Measurements from ENCODE around the gene MAP1LC3B2.

MAP1LC3B2 gene

DNA sequence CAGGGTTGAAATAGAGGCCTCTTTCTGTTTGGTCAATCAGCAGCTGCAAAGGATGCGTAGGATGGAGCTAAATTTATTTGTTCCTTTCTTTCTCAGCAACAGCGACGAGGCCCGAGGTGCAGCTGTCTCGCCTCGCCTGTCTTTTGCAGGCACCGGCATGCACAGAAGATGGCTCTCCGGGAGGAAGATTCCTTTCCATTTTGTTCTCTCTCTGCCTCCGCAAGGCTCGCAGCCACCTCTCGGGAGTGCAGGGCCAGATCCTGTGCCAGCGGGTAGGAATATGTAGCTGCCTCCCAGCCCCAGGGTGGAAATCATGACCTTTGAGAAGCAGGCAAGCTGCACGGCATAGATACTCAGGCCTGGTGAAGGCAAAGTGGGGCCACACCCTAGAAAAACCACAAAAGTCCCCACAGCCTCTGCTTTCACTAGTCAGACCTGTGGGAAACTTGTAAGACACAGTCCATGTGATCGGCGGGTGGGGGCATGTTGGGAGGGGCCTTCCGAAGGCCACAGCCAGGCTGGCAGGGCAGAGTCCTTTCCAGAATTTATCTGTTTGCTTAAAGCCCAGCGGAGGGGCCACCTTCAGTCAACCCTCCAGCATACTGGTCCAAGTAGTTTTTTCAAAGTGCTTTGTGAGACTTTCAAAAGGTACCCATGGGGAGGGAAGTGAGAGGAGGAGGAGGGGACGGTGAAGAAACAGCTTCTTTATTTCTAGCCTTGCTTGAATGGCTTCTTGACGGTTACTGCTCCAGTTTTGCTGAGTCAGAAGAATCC lies at the start of gene MAP1LC3B2:
MAP1LC3B2 (plus strand) TSS at position 220 of the 774 bp plus-strand sequence. CDS start 16,562 bp downstream, outside the sequence.
- no peak for DNase-seq

DNA sequence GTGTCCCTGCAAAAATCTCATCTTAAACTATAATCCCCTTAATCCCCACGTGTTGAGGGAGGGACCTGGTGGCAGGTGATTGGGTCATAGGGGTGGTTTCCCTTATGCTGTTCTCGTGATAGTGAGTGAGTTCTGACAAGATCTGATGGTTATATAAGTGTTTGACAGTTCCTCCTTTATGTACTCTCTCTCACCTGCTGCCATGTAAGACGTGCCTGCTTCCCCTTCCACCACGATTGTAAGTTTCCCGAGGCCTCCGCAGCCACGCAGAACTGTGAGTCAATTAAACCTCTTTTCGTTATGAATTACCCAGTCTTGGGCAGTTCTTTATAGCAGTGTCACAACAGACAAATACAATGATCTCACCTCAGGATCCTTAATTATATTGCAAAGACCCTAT lies 45.2 kb upstream of the MAP1LC3B2 start:
- DNase-seq, result no peak

DNA sequence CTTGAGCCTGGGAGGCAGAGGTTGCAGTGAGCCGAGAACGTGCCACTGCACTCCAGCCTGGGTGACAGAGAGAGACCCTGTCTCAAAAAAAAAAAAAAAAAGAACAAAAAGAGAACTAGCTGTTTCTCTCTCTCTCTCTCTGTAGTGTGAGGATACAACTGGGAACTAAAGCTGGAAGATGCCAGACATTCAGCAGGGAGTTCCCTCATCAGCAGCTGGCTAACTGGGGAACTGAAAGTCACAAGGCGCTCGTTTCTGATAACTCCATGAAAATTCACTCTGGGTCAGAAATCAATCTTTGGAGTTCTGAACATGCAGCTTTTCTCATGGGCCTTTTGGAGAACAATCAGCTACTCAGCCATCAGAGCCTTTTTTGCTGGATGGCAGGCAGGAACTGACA lies 43.5 kb upstream of the MAP1LC3B2 start:
- no peak for DNase-seq

DNA sequence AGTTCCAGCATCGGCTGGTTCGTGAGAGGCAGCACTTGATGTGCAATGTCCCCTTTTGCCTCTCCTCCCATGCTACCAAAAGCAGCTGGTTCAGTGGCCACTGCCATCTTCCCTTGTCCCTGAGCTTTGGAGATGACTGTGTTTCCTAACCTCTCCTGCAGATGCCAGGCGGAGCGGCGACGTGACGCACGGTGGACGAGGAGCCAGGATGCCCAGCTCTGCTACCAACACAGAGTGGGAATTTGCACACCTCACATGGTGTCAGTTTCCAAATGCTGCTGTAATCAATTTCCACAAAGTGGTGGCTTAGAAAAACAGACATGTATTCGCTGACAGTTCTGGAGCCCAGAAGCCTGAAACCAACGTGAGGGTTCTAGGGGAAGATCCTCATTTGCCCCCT lies 42.5 kb upstream of the MAP1LC3B2 start:
- DNase-seq, result no peak

DNA sequence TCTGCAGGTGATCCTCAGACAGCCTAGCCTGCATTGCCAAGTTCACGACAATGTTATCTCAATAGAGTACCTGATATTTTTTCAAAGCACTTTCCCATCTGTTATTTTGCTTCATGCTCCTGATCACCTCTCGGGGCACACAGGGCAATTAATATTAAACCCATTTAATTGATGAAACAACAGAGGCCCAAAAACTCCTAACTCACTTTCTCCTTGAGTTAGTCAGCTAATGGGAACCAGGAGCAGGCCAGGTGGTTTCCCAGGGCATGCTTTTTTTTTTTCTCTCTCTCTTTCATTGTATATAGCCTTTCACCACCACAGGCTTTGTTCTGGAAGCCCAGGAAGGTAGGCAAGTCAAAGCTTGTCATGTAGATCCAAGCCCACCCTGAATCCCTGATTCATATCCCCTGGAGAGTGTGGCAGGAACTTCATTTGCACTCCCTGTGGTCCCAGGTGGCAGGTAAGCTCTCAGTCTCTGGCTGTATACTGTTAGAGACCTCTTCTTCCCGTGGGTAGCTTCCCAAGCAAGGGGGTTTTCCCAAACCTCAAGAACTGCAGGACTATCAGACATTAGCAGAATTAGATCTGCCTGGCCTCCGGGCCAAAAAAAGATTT lies 41.6 kb upstream of the MAP1LC3B2 start:
- DNase-seq, result no peak

DNA sequence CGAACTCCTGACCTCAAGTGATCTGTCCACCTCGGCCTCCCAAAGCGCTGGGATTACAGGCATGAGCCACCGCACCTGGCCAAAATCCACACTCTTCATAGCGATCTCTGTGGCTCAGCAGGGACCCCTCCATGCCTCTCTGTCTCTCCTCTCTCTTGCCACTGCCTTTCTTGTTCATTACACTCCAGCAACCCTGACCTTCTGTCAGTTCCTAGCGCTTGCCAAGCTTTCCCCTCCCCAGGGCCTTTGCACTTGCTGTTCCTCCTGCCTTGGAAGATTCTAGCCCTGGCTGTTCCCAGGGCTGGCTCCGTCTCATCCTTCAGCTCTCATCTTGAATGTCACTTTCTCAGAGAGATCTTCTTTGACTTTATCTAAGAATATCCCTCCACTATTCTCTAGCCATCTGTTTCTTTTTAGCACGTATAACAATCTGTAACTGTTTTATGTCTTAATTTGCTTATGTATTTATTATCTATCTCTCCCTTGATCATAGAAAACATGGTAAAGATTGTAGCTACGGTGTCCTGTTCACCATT lies 38.9 kb upstream of the MAP1LC3B2 start:
- no peak for DNase-seq

DNA sequence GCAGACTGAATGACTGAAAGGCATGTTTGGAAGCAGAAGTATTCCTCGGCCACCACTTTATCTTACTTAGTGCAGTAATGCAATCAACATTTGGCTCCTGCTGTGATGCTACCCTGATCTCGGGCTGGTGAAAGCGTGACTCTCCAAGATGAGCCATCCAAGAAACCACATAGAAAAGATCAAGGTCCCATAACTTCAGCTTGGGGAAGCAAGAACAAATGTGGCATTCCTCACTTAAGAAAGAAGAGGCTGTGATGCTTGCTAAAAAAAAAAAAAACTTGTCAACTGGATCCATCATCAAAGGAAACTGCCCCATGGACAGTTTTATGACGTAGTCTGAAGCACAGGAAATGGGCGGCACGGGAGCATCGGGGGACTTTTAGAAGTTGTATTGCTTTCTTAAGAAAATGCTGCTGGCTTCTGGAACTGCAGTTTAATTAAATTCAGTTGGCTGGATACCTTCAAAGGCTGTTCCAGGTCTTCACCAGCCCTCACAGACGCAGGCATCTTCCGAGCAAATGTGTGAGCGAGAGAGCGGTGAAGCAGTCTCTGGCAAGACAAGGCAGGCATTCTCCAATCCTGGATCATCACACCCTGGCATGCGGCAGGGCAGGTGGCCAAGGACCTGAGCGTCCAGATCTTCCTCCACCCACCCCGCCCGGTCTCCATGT lies 38.2 kb upstream of the MAP1LC3B2 start:
- DNase-seq, result no peak

DNA sequence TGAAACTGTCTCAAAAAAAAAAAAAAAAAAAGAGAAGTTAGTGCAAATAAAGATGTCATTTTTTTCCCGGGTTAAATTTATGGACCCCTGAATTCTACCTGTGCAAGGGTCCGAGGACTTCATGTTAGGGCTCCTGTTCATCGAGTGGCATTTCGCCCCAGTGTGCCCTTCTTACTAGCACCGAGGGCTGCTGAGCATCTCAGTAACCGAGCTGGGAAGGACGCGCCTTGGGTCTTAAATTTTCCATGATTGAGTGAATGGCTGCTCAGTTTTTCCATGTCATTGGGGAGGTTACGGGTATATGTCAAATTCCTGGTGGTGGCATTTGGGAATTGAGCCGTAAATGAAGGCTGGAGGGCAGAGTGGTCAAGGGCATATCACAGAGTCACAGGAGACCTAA lies 34.9 kb upstream of the MAP1LC3B2 start:
- no peak for DNase-seq

DNA sequence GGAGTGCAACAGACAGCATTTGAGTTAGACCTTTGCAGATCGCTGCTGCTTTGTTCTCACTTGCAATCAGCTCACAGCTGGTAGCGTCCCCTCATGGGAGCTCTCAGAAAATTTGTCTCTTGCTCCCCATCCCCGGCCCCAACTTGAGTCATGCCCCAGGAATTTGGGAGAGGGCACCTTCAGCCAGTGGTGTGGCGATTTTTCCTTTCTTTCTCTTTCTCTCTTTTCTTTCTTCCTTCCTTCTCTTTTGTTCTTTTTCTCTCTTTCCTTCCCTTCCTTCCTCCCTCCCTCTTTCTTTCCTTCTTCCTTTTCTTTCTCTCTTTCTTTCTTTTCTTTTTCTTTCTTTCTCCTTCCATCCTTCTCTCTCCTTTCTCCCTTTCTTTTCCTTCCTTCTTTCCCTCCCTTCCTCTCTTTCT lies 34.2 kb upstream of the MAP1LC3B2 start:
- DNase-seq, result no peak

DNA sequence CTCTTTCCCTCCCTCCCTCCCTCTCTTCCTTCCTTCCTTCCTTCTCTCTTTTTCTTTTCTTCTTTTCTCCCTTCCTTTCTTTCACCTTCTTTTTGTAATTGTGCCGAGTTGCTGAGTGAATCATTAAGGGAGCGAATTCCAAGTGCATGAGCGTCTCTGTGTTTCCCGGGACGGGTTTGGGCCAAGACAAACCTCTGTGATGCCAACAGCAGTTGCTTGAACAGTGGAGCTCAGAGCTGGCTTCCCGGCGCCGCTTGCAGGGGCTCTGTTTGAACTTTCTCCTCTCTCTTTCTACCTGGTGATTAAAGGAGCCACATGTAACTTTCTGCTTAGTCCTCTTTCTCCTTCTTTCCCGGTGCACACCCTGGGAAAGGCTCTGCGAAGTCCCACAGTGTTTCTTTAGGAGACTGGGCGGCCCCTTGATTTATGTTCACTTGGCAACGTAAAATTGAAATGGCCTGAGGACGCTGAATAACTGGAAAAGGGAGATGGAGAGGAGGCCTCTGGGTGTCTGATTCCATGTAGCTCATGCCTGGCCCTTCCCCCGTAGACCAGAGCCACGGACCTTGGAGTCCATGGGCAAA lies 33.7 kb upstream of the MAP1LC3B2 start:
- DNase-seq, result no peak

DNA sequence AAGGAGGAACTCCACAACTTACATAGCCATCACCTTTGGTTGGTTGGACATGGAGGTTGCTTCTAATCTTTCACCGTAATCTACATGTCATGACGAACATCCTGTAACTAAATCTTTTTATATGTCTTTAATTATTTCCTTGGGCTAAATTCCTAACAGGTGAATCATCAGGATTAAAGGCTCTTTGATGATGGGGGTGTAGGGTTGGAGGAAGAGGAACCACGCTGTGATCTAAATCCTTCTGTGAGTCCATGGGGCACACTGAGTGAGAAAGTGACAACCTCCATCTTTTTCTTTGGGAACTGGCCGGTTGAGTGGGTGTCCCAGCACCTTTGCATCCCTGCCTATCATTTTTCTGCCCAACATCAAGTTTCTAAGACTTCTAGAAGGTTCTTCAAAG lies 31.1 kb upstream of the MAP1LC3B2 start:
- DNase-seq, result peak; percentile 10

DNA sequence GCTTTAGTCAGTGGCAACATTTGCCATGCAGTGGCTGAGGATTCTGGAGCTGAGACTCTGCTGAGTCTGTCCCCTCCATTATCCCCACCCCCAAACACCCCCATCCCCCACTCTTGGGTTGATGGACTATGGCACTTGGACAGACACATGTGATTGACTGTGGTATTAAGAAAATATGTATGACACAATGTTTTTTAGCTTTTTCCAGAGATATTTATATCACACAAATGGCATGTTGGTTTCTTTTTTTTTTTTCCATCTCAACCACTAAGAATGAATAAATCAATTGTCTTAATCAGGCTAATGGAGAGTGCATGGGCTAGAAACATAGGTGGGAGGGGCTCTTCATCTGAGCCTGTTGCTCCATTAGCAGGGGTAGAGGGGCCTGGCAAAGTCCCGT lies 30.7 kb upstream of the MAP1LC3B2 start:
- DNase-seq, result no peak

DNA sequence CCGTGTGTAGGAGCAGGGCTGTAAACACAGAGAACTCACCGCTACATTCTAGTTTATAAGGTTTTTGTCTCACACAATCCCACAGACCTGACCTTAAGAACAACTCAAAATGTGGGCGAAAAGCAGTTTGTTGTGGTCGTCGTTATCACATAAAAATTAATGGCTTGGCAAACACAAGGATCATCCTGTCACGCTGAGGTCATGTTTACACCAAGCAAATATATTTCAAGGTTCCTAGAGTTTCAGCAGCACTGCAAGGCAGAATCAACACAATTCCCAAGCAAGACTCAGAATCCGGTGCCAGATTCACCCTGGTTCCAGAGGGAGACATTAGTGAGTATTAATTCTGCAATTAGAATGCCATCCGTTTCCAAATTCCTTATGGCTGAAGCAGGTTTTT lies 30.1 kb upstream of the MAP1LC3B2 start:
- DNase-seq, result peak; percentile 17

DNA sequence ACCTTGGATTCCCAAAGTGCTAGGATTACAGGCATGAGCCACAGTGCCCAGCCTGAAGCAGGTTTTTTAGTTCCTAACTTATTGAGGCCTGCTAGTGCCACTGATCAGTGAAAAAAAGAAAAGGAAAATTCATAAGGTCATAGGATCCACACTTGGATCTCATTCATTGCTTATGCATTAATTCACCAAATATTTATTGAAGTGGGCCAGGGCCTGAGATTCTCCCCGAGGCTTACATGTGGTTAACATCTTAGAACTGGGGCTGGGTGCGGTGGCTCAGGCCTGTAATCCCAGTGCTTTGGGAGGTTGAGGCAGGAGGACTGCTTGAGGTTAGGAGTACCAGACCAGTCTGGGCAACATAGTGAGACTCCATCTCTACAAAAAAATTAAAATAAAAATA lies 29.5 kb upstream of the MAP1LC3B2 start:
- DNase-seq, result no peak

DNA sequence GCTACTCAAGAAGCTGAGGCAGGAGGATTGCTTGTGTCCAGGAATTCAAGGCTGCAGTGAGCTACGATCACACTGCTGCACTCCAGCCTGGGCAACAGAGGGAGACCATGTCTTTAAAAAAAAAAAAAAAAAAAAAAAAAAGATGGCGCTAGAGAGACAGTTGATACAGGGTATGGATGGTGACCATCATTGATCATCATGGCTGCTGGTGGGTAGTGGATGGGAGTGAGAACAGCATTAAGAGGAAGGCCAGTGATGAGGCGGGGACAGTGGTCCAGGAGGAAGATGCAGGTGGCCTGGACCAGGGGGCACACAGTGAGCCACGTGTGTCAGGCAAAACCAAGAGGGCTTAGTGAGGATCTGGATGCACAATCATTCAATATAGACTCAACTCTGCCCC lies 26.8 kb upstream of the MAP1LC3B2 start:
- DNase-seq, result no peak

DNA sequence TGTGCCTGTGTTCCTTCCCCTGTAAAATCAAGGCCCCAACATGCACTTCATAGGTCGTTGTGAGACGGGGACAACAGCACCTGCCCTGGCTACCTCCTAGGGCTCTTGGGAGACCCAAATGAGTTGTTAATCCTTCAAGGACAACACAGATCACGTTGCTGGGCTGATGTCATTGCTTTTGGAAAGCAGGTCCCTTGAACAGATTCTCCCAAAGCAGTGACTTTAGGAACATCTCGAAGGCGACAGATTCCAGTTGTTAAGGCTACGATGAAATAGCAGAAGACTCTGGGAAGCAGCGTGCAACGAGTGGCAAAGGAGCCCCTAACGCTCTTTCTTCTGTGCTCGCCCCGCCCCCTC lies 26.2 kb upstream of the MAP1LC3B2 start:
- no peak for DNase-seq

DNA sequence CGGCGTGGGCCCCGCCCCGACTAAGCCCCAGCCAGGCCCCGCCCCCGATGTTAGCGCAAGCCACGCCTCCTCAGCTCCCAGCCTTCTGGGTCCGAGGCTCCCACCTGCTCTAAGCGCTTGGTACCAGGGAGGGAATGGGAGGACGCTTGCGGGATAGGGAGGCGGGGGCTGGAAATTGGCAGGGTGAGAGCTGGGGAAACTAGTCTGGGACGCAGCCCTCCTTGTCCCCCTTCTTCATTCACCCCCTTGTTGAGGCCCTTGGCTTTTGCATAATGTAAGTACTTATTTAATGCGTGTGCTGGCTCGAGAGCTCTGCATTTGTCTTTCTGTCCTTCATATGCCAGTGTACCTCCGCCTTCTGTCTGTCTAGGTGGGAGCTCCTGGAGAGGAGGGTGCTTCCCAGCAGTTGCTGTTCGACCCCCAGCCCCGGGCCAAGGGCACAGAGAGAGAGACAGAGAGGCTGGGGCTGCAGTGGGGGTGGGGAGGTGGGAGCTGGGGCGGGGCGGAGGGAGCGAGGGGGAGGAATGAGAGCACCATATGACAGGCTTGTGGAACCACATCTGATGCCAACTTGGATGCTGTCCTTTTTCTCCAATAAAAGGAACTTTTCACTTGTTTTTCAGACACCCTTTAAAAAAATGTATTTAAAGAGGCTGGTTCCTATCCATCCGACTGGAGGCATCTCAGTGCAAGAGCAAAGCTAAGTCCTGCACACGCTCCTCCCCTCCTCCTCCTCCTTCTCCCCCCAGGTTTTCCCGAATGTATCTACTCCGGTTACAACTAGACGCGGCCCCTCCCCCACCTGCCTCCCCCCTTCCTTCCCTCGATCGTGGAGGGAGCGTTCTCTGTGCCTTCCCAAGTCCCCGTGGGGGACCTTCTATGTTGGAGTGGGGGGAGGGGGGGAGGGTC lies 25.6 kb upstream of the MAP1LC3B2 start:
- DNase-seq, result peak; percentile 83

DNA sequence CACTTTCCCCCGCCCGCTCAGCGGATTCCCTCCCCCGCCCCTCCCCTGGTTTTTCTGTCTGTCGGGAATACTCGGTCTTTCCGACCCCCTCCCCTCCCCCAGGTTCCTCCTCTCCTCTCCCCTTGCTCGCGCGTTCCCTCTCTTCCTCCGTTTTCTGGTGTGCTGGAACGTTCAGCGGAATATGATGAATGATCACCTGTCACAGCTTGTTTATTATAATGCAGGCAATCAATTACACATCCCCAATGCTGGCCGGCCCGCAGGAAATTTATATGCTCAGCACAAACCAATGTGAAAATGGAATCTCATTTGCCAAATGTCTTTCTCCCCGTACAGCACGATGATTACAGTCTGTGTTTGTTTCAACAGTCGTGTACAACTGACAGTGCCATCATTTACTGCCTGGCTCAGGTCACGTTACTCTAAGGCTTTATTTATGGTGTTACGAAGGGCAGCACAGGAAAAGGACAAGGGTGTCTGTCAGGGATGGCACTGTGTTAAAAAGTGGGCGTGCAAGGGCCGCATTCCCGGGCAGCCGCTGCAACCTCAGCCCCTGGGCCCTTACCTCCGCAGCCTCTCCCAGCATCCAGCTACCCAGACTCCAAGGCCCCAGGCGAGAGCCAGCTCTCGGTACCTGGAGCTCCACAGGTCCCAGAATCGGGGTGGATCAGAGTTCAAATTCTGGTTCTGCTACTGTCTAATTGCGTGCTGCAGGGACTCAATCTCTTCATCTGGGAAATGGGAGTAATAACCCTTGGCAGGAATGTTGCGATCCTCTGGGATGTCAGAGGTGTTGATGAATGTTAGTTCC lies 24.7 kb upstream of the MAP1LC3B2 start:
- peak; percentile 72 for DNase-seq

DNA sequence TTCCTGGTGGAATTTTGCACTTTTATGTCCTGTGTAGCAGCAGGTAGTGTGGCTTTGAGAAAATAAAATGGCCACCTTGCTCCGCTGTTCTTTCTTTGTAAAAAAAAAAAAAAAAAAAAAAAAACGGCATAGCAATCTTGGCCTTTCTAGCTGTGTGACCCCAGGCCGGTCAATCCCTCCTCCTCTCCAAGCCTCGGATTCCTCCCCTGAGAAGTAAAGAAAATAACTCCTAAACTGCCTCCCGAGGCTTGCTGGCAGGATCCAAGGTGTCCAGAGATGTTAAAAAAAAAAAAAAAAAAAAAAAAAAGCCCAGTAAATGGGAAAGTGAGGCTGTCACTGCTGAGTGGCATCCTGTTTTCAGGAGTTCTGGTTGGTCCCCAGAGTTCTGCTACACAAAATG lies 23.9 kb upstream of the MAP1LC3B2 start:
- DNase-seq, result no peak

DNA sequence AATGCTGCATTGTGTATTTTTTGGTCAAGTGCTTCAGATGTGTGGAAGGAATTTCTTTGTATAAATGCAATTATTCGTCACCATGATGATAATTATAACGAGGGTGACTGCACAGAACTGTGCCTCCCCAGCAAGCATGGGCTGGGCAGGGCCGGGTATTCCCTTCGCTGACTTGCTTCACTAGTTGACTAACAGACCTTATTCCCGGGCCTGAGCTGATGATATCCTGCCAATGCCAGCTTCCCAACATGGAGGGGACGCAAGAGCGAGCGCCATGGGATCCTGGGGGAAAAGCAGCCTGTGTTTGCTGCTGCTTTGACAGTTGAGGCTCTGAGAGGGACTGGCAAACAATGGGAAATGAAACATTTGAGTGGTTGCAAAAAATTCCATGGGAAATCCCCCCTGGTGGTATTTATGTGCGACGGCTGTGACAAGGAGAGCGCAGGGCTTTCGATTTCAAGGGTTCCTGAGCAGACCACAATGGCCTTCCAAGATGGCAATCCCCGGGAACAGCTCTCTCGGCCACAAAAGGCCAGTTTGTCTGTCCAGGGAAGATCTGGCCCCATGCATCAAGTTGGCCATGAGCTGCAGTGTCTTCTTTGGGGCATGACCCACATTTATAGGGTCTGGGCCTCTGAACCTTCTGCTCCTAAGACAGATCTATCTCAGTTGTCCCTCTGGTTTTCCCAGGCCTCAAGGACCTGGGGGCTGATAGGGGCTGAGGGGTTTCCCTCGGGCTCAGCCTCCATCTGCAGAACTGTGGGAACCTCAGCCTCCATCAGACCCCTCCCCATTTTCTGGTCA lies 21.9 kb upstream of the MAP1LC3B2 start:
- no peak for DNase-seq
